Stimulated activated CD4-positive, alpha-beta T cell treated with anti-CD3 and anti-CD28 coated beads, Interleukin-4, amount 100 ng/mL, for 48 hours (primary cell): ENCODE data around the gene MPRIP.

Experiments
- DNase-seq, 2 donors: peaks; one replicate each; pipeline ENCODE4 v3.0.0-alpha.2; 2020; ENCODE audit warnings: low read depth in 2 of 2

The MPRIP gene

GRCh38 chr17:17084941-17085340, 42.7 kb downstream of the MPRIP start:
- no peak for DNase-seq

GRCh38 chr17:17086585-17086984, 44.3 kb downstream of the MPRIP start:
- no peak for DNase-seq

GRCh38 chr17:17087424-17088015, 45.3 kb downstream of the MPRIP start:
- no peak for DNase-seq

- DNase-seq = no peak
Measured at GRCh38 chr17:17088086-17088485, 45.8 kb downstream of the MPRIP start.

GRCh38 chr17:17088541-17089525, 46.6 kb downstream of the MPRIP start:
- no peak for DNase-seq

- DNase-seq = no peak
Measured at GRCh38 chr17:17089796-17090641, 47.8 kb downstream of the MPRIP start.

- no peak for DNase-seq
Measured at GRCh38 chr17:17090642-17091103, 48.4 kb downstream of the MPRIP start.

- DNase-seq = no peak
Measured at GRCh38 chr17:17091276-17091675, 49.0 kb downstream of the MPRIP start.

- DNase-seq = no peak
Measured at GRCh38 chr17:17091856-17092756, 49.8 kb downstream of the MPRIP start.

GRCh38 chr17:17093764-17094163, 51.5 kb downstream of the MPRIP start:
- no peak for DNase-seq

GRCh38 chr17:17096438-17097178, 54.4 kb downstream of the MPRIP start:
- no peak for DNase-seq

GRCh38 chr17:17097763-17098345, 55.6 kb downstream of the MPRIP start:
- DNase-seq = no peak

GRCh38 chr17:17098551-17099179, 56.4 kb downstream of the MPRIP start:
- no peak for DNase-seq

- no peak for DNase-seq
Measured at GRCh38 chr17:17102176-17102575, 59.9 kb downstream of the MPRIP start.

GRCh38 chr17:17103160-17103559, 60.9 kb downstream of the MPRIP start:
- no peak for DNase-seq

- no peak for DNase-seq
Measured at GRCh38 chr17:17104036-17104435, 61.8 kb downstream of the MPRIP start.

GRCh38 chr17:17104494-17104893, 62.2 kb downstream of the MPRIP start:
- DNase-seq = no peak

- DNase-seq = no peak
Measured at GRCh38 chr17:17105976-17106375, 63.7 kb downstream of the MPRIP start.

GRCh38 chr17:17106756-17107155, 64.5 kb downstream of the MPRIP start:
- no peak for DNase-seq
